MCF 10A (cell line): ENCODE data around the gene LAMB1. TPM values are rescaled to one million over a fixed set of nuclear protein-coding genes. Genes with fewer than 3 reads are reported as not detected.
"Not testable (repeated sequence)": the region's sequence is repeated elsewhere in the genome, so short reads cannot be mapped to it uniquely, and the experiment has no call there.

Source experiments
- BruUV-seq: library from RNA; stranded (reverse); fragments of 400-500 nt; replicated peaks from 2 replicates; lab custom pipeline; 2021; lab: Mats Ljungman, UMichigan
- CTCF ChIA-PET: fragments of 300-600 bp; sonication (Branson Sonifier 250); formaldehyde crosslinking; extraction: SDS; loops from one replicate; lab custom pipeline; 2021; ENCODE audit warnings: antibody characterized with exemption, inconsistent platforms; lab: Yijun Ruan, JAX
- POLR2A ChIA-PET: fragments of 300-600, 350-650 bp; sonication (Branson Sonifier 250); formaldehyde crosslinking; extraction: SDS; loops from one replicate; lab custom pipeline; 2020; ENCODE audit warnings: antibody characterized with exemption, inconsistent platforms; lab: Yijun Ruan, JAX
- DNase-seq: peaks from one replicate; pipeline ENCODE4 v3.0.0-alpha.2; 2018; ENCODE audit not compliant: unreplicated experiment
- H3K27ac Mint-ChIP-seq: one replicate; pipeline ENCODE4 v1.8.0; 2022; ENCODE audit warnings: mild to moderate bottlenecking, low read depth, mixed read lengths; ENCODE audit not compliant: unreplicated experiment
- H3K27me3 Mint-ChIP-seq: one replicate; pipeline ENCODE4 v1.8.0; 2022; ENCODE audit warnings: mixed read lengths; ENCODE audit not compliant: insufficient read depth, unreplicated experiment
- H3K36me3 Mint-ChIP-seq: one replicate; pipeline ENCODE4 v1.8.0; 2022; ENCODE audit warnings: mild to moderate bottlenecking, moderate library complexity, mixed read lengths; ENCODE audit not compliant: insufficient read depth, unreplicated experiment
- H3K4me1 Mint-ChIP-seq: one replicate; pipeline ENCODE4 v1.8.0; 2022; ENCODE audit warnings: mixed read lengths; ENCODE audit not compliant: insufficient read depth, unreplicated experiment
- H3K4me3 Mint-ChIP-seq: one replicate; pipeline ENCODE4 v1.8.0; 2022; ENCODE audit warnings: mild to moderate bottlenecking, moderate library complexity, mixed read lengths; ENCODE audit not compliant: unreplicated experiment
- H3K9me3 Mint-ChIP-seq: one replicate; pipeline ENCODE4 v1.8.0; 2022; ENCODE audit warnings: mixed read lengths; ENCODE audit not compliant: unreplicated experiment
- intact Hi-C: fragments of 100-400 bp; cut with micrococcal nuclease; formaldehyde crosslinking; loops from 2 replicates; pipeline ENCODE4 v1.14.1; 2022
- total RNA-seq: library from RNA; stranded (reverse); gene quantifications from 2 replicates; pipeline ENCODE4 v1.2.3, GENCODE V29; 2022
- TF ChIP-seq, protein P1 (sequence below): fragments of 200-600 bp; IDR thresholded peaks from one replicate; pipeline ENCODE4 v1.8.0; 2022; ENCODE audit warnings: antibody characterized with exemption, mild to moderate bottlenecking; ENCODE audit not compliant: unreplicated experiment

Gene LAMB1
- total RNA-seq, 1 experiment from 2014 or later: 275 TPM

DNA sequence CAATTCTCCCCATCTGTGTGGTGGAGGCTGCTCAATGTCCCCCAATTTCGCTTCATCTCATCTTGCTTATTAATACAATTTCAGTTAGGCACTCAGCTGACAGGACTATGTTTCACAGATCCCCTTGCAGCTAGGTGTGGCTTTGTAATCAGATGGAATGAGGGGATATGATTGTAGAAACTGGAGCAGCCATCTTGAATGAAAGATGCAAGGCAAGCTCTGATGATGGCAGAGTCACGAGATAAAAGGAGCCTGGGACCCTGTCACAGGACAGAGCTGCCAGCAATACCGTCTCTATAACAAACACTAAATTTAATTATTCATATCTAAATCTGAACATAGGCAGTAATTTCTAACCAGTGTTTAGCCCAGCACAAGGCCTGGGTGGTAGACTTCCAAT lies 113.0 kb downstream of the LAMB1 start:
- TF ChIP-seq, protein P1, sequence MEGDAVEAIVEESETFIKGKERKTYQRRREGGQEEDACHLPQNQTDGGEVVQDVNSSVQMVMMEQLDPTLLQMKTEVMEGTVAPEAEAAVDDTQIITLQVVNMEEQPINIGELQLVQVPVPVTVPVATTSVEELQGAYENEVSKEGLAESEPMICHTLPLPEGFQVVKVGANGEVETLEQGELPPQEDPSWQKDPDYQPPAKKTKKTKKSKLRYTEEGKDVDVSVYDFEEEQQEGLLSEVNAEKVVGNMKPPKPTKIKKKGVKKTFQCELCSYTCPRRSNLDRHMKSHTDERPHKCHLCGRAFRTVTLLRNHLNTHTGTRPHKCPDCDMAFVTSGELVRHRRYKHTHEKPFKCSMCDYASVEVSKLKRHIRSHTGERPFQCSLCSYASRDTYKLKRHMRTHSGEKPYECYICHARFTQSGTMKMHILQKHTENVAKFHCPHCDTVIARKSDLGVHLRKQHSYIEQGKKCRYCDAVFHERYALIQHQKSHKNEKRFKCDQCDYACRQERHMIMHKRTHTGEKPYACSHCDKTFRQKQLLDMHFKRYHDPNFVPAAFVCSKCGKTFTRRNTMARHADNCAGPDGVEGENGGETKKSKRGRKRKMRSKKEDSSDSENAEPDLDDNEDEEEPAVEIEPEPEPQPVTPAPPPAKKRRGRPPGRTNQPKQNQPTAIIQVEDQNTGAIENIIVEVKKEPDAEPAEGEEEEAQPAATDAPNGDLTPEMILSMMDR: no peak
- Mint-ChIP-seq H3K4me3 (peak overlapping the region; percentile 86), H3K4me1 (peaks cover 16% of the 10 kb centered on the region), H3K9me3 (no peaks in the 10 kb centered on the region), H3K27me3 (peaks cover 12% of the 10 kb centered on the region), H3K27ac (no peak overlapping the region), H3K36me3 (peaks cover 11% of the 10 kb centered on the region)
- intact Hi-C loops: loop anchor here (10.0 kb wide), 1 partner anchor 125 kb away; no protein-coding TSS in a partner anchor
- DNase-seq: no peak
- ChIA-PET POLR2A (interaction anchor here (0.7 to 5.5 kb wide), 16 partner anchors 10 to 720 kb away, joined by 3 to 44 read pairs (median 4); partner anchors contain the start of genes CBLL1, COG5, DUS4L and LAMB1), CTCF (interaction anchor here (0.6 to 4.3 kb wide), 13 partner anchors 10 to 1825 kb away, joined by 3 to 35 read pairs (median 4); partner anchors contain the start of gene BCAP29)
- no TSS peak for BruUV-seq

DNA sequence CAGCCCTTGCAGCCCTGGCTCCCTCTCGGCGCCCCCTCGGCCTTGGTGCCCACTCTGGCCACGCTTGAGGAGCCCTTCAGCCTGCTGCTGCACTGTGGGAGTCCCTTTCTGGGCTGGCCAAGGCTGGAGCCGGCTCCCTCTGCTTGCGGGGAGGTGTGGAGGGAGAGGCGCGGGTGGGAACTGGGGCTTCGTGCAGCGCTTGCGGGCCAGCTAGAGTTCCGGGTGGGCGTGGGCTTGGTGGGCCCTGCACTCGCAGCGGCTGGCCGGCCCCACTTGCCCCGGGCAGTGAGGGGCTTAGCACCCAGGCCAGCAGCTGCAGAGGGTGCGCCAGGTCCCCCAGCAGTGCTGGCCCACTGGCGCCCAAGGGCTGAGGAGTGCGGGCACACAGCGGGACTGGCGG lies 115.1 kb downstream of the LAMB1 start:
- DNase-seq: not testable (repeated sequence)
- CTCF ChIA-PET: interaction anchor here (0.6 to 4.3 kb wide), 4 partner anchors 8 to 144 kb away, joined by 3 to 35 read pairs (median 4); partner anchors contain the start of gene CBLL1

DNA sequence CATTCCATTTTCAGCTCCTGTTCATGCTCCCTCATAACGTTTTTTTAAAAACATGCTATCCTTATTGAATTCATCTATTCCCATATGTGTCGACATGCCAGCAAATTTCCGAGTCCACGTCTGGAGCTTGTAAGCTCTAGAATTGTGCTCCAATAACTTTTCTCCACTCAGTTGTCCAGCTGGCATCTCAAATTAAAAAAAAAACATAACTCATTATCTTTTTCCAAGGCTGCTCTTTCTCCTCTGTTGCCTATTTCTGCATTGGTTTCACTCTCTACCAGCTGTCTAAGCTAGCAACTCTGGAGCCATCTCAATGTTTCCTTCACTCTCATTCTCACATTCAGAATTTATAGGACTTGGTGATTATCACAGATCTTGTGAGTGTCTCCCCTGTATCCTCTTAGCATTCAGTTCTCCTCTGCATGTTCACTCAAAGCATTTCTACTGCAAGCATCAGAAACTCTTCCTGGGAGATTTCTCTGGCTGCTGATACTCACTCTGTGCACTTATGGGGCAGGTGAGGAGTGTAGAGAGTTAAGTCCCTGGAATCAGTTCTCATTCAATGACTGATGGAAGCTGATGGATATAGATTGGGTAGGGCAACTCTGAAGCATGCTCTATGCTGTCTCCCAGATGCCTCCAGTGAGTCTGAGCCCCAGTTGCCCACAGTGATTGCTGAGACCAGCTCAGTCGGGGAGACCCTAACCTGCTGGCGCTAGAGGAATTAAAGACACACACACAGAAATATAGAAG lies 118.7 kb downstream of the LAMB1 start:
- Mint-ChIP-seq H3K4me1 (no peaks in the 10 kb centered on the region), H3K27me3 (peaks cover 38% of the 10 kb centered on the region), H3K27ac (no peak overlapping the region), H3K36me3 (no peaks in the 10 kb centered on the region), H3K4me3 (no peak overlapping the region), H3K9me3 (no peaks in the 10 kb centered on the region)
- POLR2A ChIA-PET: interaction anchor here (1.3 kb wide), 1 partner anchor 140 kb away, joined by 3 read pairs; the partner anchor contains the start of gene CBLL1
- CTCF ChIA-PET: interaction anchor here (1.0 kb wide), 1 partner anchor 380 kb away, joined by 3 read pairs; no protein-coding TSS in a partner anchor
- TF ChIP-seq, protein P1: no peak
- intact Hi-C loops: no loop called here
- BruUV-seq: no TSS peak
- DNase-seq: no peak

More for the DNA sequence above, 115.1 kb downstream of the LAMB1 start:
- BruUV-seq, intact Hi-C loops, H3K4me3 Mint-ChIP-seq, H3K9me3 Mint-ChIP-seq, H3K4me1 Mint-ChIP-seq, H3K27ac Mint-ChIP-seq, H3K36me3 Mint-ChIP-seq: not testable (repeated sequence)
- H3K27me3 Mint-ChIP-seq: peaks cover 26% of the 10 kb centered on the region
- POLR2A ChIA-PET: interaction anchor here (1.9 kb wide), 1 partner anchor 719 kb away, joined by 5 read pairs; the partner anchor contains the start of gene HBP1

DNA sequence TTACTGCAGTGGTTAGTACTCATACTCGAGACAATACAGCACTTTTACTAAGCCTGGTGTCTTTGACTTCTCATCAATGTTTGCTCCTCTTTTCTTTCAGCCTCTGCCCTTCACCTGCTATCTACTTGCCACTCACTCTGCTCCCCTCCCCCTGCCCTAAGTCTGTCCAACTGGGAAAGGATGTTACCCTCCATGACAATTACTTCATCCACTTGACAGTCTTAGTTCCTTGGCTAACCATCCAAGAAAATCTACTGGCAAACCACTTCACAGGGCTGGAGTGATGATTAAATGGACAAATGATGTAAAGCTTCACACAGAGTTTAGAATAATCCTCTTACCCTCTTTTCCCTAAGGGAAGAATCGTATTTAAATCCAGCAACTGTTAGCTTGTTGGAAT lies 120.2 kb downstream of the LAMB1 start:
- ChIA-PET CTCF (interaction anchor here (0.5 to 4.7 kb wide), 5 partner anchors 6 to 147 kb away, joined by 3 to 35 read pairs (median 5); partner anchors contain the start of genes CBLL1 and DLD), POLR2A (interaction anchor here (0.9 to 2.2 kb wide), 2 partner anchors 8 to 140 kb away, joined by 3 to 6 read pairs; partner anchors contain the start of gene DLD)
- TF ChIP-seq, protein P1: no peak
- Mint-ChIP-seq H3K9me3 (no peaks in the 10 kb centered on the region), H3K4me3 (no peak overlapping the region), H3K27me3 (peaks cover 38% of the 10 kb centered on the region), H3K4me1 (no peaks in the 10 kb centered on the region), H3K36me3 (no peaks in the 10 kb centered on the region), H3K27ac (no peak overlapping the region)
- no TSS peak for BruUV-seq
- intact Hi-C loops: no loop called here
- DNase-seq: no peak
